NCI-H1105 treated with DMSO at 0.1 percent for 48 hours (cell line): ENCODE data around the gene LRRC1.

ENCODE experiments used
- DNase-seq: peaks from one replicate; lab custom pipeline; 2025; lab: John Stamatoyannopoulos, UW

LRRC1 gene

DNA sequence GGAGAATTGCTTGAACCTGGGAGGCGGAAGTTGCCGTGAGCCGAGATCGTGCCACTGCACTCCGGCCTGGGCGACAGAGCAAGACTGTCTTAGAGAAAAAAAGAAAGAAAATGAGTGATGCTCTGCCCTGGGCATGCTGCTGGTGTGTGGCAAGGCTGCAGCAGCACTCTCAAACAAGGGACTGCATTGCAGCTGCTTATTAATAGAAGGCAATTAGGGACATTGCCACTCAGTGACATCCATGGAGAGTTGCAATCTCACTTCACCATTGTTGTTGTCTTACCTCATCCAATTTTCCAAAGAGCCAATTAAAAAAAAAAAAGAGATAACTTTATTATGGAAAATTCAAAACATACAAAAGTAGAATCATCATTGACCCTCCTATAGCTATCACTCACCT, 131.1 kb downstream of the LRRC1 start:
- DNase-seq: peak; percentile 55

- peak; percentile 38 for DNase-seq
Measured at GRCh38 chr6:53926505-53926904, 131.7 kb downstream of the LRRC1 start.

GRCh38 chr6:53928641-53929040, 133.8 kb downstream of the LRRC1 start:
- no peak for DNase-seq

DNA sequence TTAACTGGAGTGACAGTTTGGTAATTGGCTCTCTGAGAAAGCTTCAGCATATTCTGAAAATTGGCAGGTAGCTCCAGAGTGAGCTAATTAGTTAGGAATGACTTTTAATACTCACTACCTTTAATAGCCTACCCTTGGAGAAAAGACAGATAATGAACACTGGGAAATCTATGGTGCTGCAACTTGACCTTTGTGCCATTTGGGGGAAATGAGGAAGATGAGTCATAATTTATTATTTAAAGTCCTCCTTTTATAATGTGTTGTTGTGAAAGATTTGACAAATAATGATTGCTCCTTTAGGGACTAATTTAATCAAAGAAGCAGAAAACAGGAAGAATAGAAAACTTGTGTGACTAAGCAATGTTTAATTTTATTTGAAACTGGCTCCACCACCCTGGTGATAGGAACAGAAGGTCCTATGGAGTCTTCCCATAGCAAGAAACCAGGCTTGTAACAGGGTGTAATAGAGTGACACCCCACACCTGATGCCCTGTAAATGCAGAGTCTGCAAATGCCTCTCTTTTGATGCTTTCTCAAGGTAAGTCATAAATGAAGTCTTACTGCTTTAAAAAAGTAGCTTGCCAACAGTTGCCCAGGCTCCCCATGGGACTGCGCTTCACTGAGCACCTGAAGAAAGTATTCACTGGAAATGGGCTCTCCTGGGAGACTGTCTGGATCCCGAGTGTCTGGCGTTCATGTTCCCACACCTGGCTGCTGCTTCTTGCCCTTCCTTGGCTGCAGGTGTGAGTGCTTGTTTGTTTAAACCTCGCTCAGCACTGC, 134.4 kb downstream of the LRRC1 start:
- peak; percentile 83 for DNase-seq

- no peak for DNase-seq
Measured at GRCh38 chr6:53929821-53930120, 135.0 kb downstream of the LRRC1 start.

- DNase-seq: no peak
Measured at GRCh38 chr6:53930330-53930729, 135.5 kb downstream of the LRRC1 start.

- no peak for DNase-seq
Measured at GRCh38 chr6:53931086-53931485, 136.3 kb downstream of the LRRC1 start.

GRCh38 chr6:53932516-53932915, 137.7 kb downstream of the LRRC1 start:
- no peak for DNase-seq

DNA sequence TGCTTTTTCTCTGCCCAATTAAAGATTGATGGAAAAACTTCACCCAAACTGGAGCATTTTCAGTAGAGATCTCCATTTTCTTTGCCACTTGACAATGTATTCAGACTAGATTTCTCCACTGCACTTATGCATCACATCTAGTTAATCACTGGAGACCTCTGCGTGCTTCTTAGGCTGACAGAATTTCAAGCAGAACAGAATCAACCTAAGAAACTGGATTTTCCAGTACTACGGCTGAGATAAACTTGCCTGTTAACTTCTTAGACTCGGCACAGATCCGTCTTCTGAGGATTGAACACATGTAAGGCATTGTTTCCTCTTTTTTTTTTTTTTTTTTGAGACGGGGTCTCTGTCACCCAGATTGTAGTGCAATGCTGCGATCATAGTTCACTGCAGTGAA, 139.2 kb downstream of the LRRC1 start:
- no peak for DNase-seq

DNA sequence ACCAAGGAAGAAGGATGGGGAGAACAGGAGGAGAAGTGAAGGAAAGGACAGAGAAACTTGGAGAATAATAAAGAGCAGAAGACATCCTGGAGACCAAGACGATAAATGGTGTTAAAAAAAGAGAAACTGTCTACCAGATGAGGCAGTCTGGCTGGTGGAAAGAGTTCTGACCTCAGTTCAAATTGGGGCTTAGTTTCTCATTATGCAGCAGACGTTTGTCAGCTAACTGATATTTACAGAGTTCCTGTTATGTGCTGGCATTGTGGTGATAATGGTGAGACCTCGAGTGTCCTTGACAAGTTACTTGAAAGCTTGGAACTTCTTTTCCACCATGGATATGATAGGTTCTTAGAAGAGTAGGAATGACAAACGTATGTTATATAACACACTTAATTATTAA, 142.7 kb downstream of the LRRC1 start:
- no peak for DNase-seq

DNA sequence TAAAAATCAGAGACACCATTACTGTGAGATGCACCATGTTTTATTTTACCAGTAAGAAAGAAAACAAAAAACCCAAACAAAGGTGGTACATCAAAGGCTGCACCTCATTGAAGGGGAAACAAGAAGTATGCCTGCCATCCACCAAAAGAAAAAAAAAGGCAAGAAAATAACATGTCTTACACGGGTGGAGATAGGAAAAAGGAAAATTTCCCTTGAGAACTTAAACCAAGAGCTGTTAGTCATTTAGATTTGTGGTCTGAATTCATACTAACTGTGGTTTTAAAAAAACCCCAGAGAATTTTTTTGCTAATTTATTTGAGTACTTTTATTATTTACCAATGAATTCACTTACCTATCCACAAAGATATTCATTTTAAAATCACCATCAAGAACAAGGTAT, 144.0 kb downstream of the LRRC1 start:
- DNase-seq: no peak

DNA sequence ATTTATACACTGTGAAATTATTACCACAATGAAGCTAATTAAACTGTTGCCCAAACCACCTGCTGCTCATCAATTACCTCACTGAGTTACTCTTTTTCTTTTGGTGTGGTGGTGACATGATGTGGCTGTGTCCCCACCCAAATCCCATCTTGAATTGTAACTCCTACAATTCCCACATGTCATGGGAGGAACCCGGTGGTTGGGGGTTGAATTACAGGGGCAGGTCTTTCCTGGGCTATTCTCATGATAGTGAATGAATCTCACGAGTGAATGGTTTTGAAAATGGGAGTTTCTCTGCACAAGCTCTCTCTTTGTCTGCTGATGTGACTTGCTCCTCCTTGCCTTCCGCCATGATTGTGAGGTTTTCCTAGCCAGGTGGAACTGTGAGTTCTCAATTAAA, 145.0 kb downstream of the LRRC1 start:
- no peak for DNase-seq

- no peak for DNase-seq
Measured at GRCh38 chr6:53943395-53943794, 148.6 kb downstream of the LRRC1 start.

DNA sequence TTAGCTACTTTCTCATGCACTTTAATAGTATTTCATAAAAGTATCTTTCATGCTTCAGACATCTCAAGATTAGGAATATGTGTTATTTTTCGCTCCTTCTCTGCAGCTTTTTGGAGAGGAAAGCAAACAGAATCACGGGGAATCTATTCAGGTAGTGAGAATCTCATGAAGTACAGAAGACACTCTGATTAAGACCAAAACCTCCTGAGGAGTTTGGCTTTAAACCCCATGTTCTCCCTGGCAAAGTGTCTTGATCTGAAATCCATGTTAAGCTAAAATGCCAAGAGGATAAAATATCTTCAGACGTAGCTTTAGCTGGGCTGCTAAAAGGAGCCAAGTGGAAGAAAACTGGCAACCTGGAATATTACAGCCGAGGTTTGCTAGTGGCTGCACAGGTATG, 149.3 kb downstream of the LRRC1 start:
- DNase-seq: no peak

GRCh38 chr6:53944543-53944942, 149.7 kb downstream of the LRRC1 start:
- no peak for DNase-seq

GRCh38 chr6:53945765-53946407, 151.1 kb downstream of the LRRC1 start:
- DNase-seq: no peak

DNA sequence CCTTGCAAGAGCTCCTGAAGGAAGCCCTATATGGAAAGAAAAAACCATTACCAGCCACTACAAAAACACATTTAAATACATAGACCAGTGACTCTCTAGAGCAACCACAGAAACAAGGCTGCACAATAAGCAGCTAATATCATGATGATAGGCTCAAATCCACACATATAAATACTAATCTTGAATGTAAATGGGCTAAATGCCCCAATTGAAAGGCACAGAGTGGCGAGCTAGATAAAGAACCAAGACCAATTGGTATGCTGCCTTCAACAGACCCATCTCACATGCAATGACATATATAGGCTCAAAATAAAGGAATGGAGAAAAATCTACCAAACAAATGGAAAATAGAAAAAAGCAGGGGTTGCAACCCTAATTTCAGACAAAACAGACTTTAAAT, 153.0 kb downstream of the LRRC1 start:
- no peak for DNase-seq

GRCh38 chr6:53951383-53951782, 156.6 kb downstream of the LRRC1 start:
- DNase-seq: no peak

GRCh38 chr6:53956068-53956711, 161.4 kb downstream of the LRRC1 start:
- DNase-seq: peak; percentile 86

GRCh38 chr6:53956804-53957203, 162.0 kb downstream of the LRRC1 start:
- DNase-seq: no peak

- DNase-seq: no peak
Measured at GRCh38 chr6:53959717-53960116, 164.9 kb downstream of the LRRC1 start.

DNA sequence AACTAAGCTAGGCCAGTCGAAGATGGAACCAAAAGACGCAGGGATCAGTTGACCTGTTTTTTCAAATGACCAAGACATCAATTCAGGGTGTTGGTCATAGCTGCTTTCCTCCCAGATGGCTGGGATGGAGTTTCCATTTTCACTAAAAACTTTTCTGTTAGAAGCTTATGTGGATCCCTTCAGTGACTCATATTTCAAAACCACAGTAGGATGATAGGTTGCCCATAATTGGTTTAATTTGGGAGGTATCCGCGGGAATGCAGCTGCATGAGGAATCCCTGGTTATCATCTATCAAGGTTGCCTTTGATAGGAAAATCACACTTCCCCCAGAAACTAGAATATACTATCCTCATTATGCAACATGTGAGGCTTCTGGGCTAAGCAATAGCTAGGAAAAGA, 165.5 kb downstream of the LRRC1 start:
- no peak for DNase-seq

DNA sequence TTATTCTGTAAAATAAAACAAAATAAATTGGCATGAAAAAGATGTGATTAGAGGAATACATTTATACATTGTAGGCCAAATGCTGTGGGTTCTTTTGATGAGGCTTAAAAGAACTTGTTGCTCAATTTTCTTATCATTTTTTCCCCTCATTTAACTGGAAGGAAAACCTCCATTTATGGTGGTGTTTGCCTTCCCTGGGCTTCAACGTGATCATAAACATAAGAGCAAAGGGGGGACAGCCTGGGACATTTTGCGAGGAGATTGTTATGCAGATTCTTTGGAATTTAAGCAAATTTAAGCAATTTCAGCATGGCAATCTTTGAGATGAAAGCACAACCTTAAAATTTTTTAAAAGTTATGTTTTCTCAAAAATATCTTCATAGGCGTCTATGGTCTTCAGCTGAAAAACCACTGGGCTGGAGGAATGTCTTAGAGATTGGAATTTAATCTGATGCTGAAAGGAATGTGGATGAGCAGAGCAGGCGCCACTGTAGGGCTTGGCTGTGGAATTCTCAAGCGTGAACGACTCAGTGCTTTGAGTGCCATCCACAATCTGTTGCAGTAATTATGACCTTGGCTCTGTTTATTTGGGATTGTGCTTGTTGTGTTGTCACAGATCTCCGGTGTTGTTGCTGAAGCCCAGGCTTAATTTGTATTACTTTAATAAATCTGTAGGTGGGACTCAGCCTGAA, 167.0 kb downstream of the LRRC1 start:
- no peak for DNase-seq
